SJCRH30 (cell line): ENCODE results near the gene CEP57. TPM values are rescaled to one million over a fixed set of nuclear protein-coding genes. Genes with fewer than 3 reads are reported as not detected.
"Not testable (repeated sequence)": the region's sequence is repeated elsewhere in the genome, so short reads cannot be mapped to it uniquely, and the experiment has no call there.

ENCODE experiments used
- DNase-seq, 2 experiments: peaks; one replicate each; pipeline ENCODE4 v3.0.0-alpha.2; 2015 to 2020
- H3K27ac ChIP-seq: fragments of 250-450 bp; sonication (Bioruptor Pico); 2 replicates; pipeline ENCODE4 v1.5.1; 2020; ENCODE audit warnings: mild to moderate bottlenecking, moderate library complexity
- H3K27me3 ChIP-seq: fragments of 250-450 bp; sonication (Bioruptor Pico); 2 replicates; pipeline ENCODE4 v1.5.1; 2020; ENCODE audit warnings: mild to moderate bottlenecking, moderate library complexity
- H3K36me3 ChIP-seq: fragments of 250-450 bp; sonication (Bioruptor Pico); 2 replicates; pipeline ENCODE4 v1.5.1; 2020; ENCODE audit warnings: mild to moderate bottlenecking, moderate library complexity
- H3K4me1 ChIP-seq: fragments of 250-450 bp; sonication (Bioruptor Pico); 2 replicates; pipeline ENCODE4 v1.5.1; 2020; ENCODE audit warnings: mild to moderate bottlenecking, moderate library complexity
- H3K4me3 ChIP-seq: fragments of 250-450 bp; sonication (Bioruptor Pico); 2 replicates; pipeline ENCODE4 v1.5.1; 2020; ENCODE audit warnings: mild to moderate bottlenecking, moderate library complexity
- H3K9me3 ChIP-seq: fragments of 250-450 bp; sonication (Bioruptor Pico); replicated peaks from 2 replicates; pipeline ENCODE4 v1.5.1; 2020; ENCODE audit warnings: mild to moderate bottlenecking, moderate library complexity
- total RNA-seq: library from RNA; depleted of rRNA; stranded (reverse); fragments of >200 nt; shearing (Covaris generic); gene quantifications from 2 replicates; pipeline ENCODE4 v1.2.3, GENCODE V29; 2014

The CEP57 gene
- total RNA-seq, 1 experiment from 2014 or later, result 53.4 TPM

- Histone ChIP-seq H3K27ac (peak overlapping the region; percentile 98), H3K27me3 (no peaks in the 10 kb centered on the region), H3K4me1 (0 out of 2 replicates have a peak, but pooled peaks cover 3% of the 10 kb centered on the region), H3K9me3 (no peaks in the 10 kb centered on the region), H3K4me3 (peak overlapping the region; percentile 84), H3K36me3 (peaks cover 7% of the 10 kb centered on the region)
- peak; percentile 32 to 56 for DNase-seq
Measured at GRCh38 chr11:95790933-95791708, 823 bp downstream of the CEP57 start.

DNA sequence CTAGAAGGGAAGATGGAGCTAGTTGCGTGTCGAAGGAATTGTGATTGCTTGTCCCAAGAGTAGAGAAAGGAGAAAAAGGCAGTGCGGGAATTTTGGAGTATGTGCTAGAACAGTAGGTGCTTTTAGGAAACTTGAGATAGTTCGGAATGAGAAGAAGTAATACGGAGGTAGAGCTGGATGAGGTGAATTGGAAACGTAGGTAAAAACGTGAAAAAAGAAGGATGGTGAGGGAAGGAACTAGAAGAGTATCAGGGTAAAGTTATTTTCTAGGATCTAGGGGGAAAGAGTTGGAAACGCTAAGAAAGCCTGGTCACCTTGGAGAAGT is 1.4 kb downstream of the CEP57 start:
- Histone ChIP-seq H3K4me3 (peak overlapping the region; percentile 84), H3K4me1 (0 out of 2 replicates have a peak, but pooled peaks cover 3% of the 10 kb centered on the region), H3K9me3 (no peaks in the 10 kb centered on the region), H3K36me3 (peaks cover 5% of the 10 kb centered on the region; the same call in 1 of the 2 replicates), H3K27ac (no peak overlapping the region), H3K27me3 (no peaks in the 10 kb centered on the region)
- DNase-seq, result no peak

GRCh38 chr11:95792200-95792599 is 1.9 kb downstream of the CEP57 start:
- Histone ChIP-seq H3K27me3 (no peaks in the 10 kb centered on the region), H3K9me3 (no peaks in the 10 kb centered on the region), H3K36me3 (peaks cover 5% of the 10 kb centered on the region; the same call in 1 of the 2 replicates), H3K4me3 (no peak overlapping the region), H3K4me1 (0 out of 2 replicates have a peak, but pooled peaks cover 3% of the 10 kb centered on the region), H3K27ac (no peak overlapping the region)
- DNase-seq, result no peak

DNA sequence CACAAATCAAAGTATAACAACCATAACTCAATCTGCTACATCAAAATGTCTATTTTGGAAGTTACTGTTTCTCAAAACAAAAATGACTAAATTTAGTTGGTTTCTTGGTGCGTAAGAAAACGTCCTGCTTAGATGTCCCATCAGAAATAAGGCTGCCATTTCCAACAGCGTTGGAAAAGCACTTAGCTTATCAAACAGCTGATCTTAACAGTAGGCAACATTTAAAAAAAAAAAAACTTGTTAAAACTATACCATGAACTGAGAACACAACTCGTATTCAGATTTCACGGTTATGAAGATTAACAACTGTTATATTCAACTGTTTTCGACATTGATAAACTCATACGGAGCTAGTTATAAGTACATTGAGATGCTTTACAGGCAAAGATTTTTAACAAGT is 2.4 kb downstream of the CEP57 start:
- Histone ChIP-seq H3K4me1 (0 out of 2 replicates have a peak, but pooled peaks cover 3% of the 10 kb centered on the region), H3K27me3 (no peaks in the 10 kb centered on the region), H3K4me3 (no peak overlapping the region), H3K9me3 (no peaks in the 10 kb centered on the region), H3K27ac (no peak overlapping the region), H3K36me3 (peaks cover 3% of the 10 kb centered on the region; the same call in 1 of the 2 replicates)
- DNase-seq, result no peak

GRCh38 chr11:95793116-95793515 is 2.8 kb downstream of the CEP57 start:
- Histone ChIP-seq H3K4me3 (no peak overlapping the region), H3K4me1 (0 out of 2 replicates have a peak, but pooled peaks cover 3% of the 10 kb centered on the region), H3K9me3 (no peaks in the 10 kb centered on the region), H3K36me3 (no peaks in the 10 kb centered on the region; the same call in 1 of the 2 replicates), H3K27me3 (no peaks in the 10 kb centered on the region), H3K27ac (no peak overlapping the region)
- DNase-seq, result no peak

GRCh38 chr11:95794086-95794485 is 3.8 kb downstream of the CEP57 start:
- no peak overlapping the region for H3K4me3 ChIP-seq
- no peak overlapping the region for H3K27ac ChIP-seq
- no peaks in the 10 kb centered on the region for H3K27me3 ChIP-seq
- 0 out of 2 replicates have a peak, but pooled peaks cover 3% of the 10 kb centered on the region for H3K4me1 ChIP-seq
- no peaks in the 10 kb centered on the region for H3K36me3 ChIP-seq
- no peak for DNase-seq
- H3K9me3 ChIP-seq, result no peaks in the 10 kb centered on the region

DNA sequence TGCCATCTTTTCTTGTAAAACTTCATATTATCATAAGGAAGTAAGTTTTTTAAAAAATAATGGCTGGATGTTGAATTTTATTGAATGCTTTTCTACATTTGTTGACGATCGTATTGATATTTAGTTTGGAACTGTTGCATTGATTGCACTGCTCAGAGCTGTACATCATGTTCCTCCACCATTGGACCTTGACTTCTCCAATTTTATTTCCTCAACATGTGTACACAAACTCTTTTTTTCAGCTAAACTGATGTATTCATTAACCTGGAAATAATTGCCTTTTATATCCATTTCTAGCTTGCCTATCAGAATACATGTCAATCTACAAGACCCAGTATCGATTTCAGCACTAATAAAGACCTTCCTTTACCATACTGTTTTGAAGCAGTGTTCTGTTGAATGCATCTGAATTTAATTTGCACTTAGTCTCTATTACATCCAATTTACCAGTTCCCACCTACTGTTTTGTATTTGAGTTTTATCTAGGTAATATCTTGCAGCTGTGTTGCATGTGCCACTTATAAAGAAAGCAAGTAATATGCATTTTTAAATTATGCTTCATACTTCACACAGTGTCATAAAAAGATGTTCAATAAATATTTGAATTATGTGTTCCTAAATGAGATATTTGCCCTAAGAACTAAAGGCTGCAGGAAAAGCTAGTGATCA is 5.5 kb downstream of the CEP57 start:
- Histone ChIP-seq H3K4me3 (no peak overlapping the region), H3K36me3 (no peaks in the 10 kb centered on the region; the same call in 1 of the 2 replicates), H3K9me3 (no peaks in the 10 kb centered on the region), H3K27ac (no peak overlapping the region), H3K27me3 (no peaks in the 10 kb centered on the region), H3K4me1 (0 out of 2 replicates have a peak, but pooled peaks cover 3% of the 10 kb centered on the region)
- no peak for DNase-seq

DNA sequence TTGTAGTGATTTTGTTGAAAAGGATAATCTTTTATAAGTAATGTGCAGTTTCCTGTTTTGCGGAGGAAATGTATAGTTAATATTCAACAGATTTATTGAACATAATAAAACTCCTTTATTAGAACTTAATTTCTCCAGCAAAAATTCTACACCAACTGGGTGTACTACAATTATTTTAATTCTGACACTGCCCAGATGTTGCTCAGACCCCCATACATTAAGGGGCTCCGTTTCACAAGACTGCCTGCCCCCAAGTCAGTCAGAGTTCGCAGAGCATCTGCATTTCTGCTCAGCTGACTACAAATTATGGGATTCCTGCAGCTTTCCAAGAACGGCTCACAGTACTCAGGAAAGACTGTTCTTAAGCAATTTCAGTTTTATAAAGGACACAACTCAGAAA is 6.2 kb downstream of the CEP57 start:
- no peak for DNase-seq
- Histone ChIP-seq H3K27me3 (no peaks in the 10 kb centered on the region), H3K27ac (no peak overlapping the region), H3K4me3 (no peak overlapping the region), H3K4me1 (0 out of 2 replicates have a peak, but pooled peaks cover 3% of the 10 kb centered on the region), H3K9me3 (no peaks in the 10 kb centered on the region), H3K36me3 (peaks cover 5% of the 10 kb centered on the region; the same call in 1 of the 2 replicates)

DNA sequence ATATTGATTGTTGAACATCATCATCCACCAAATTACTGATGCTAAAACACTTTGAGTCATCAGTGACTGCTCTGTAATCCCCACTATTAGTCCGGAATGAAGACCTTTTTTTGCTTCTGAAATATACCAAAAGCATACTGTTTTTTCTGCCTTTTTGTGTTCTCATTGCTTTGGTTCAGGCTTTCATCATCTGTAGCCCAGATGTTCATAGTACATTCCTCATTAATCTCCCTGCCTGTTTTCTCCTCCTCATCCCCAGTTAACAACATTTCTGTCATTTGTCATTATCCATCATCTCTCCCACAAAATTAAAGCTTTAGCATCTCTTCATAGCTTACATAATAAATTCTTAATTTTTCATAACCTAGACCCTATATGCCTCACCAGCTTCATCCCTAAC is 9.2 kb downstream of the CEP57 start:
- H3K4me1 ChIP-seq, result no peaks in the 10 kb centered on the region

GRCh38 chr11:95800438-95800837 is 10.1 kb downstream of the CEP57 start:
- Histone ChIP-seq H3K36me3 (peaks cover 20% of the 10 kb centered on the region), H3K9me3 (no peaks in the 10 kb centered on the region), H3K4me3 (no peak overlapping the region), H3K27ac (no peak overlapping the region), H3K4me1 (no peaks in the 10 kb centered on the region), H3K27me3 (no peaks in the 10 kb centered on the region)
- no peak for DNase-seq

More for the DNA sequence above, 9.2 kb downstream of the CEP57 start:
- Histone ChIP-seq H3K36me3 (peaks cover 15% of the 10 kb centered on the region; the same call in 1 of the 2 replicates), H3K27me3 (no peaks in the 10 kb centered on the region), H3K9me3 (no peaks in the 10 kb centered on the region), H3K4me3 (no peak overlapping the region), H3K27ac (no peak overlapping the region)
- no peak for DNase-seq

- Histone ChIP-seq H3K4me1 (no peaks in the 10 kb centered on the region), H3K27me3 (no peaks in the 10 kb centered on the region), H3K9me3 (no peaks in the 10 kb centered on the region), H3K36me3 (peaks cover 27% of the 10 kb centered on the region), H3K27ac (no peak overlapping the region), H3K4me3 (no peak overlapping the region)
- DNase-seq, result no peak
Measured at GRCh38 chr11:95802806-95803205, 12.5 kb downstream of the CEP57 start.

GRCh38 chr11:95803973-95804372 is 13.7 kb downstream of the CEP57 start:
- Histone ChIP-seq H3K4me1 (no peaks in the 10 kb centered on the region), H3K27me3 (no peaks in the 10 kb centered on the region), H3K36me3 (peaks cover 27% of the 10 kb centered on the region), H3K4me3 (no peak overlapping the region), H3K27ac (no peak overlapping the region), H3K9me3 (no peaks in the 10 kb centered on the region)
- DNase-seq, result no peak

GRCh38 chr11:95805869-95806268 is 15.6 kb downstream of the CEP57 start:
- H3K4me1 ChIP-seq, result no peaks in the 10 kb centered on the region
- peaks cover 26% of the 10 kb centered on the region for H3K36me3 ChIP-seq

GRCh38 chr11:95806464-95806863 is 16.2 kb downstream of the CEP57 start:
- not testable (repeated sequence) for H3K9me3 ChIP-seq, H3K27ac ChIP-seq, H3K27me3 ChIP-seq, H3K4me3 ChIP-seq, DNase-seq, H3K4me1 ChIP-seq
- H3K36me3 ChIP-seq, result peaks cover 22% of the 10 kb centered on the region

More at GRCh38 chr11:95805869-95806268, 15.6 kb downstream of the CEP57 start:
- Histone ChIP-seq H3K27me3 (no peaks in the 10 kb centered on the region), H3K4me3 (no peak overlapping the region), H3K9me3 (no peaks in the 10 kb centered on the region), H3K27ac (no peak overlapping the region)
- DNase-seq, result no peak

GRCh38 chr11:95811052-95811451 is 20.8 kb downstream of the CEP57 start:
- H3K9me3 ChIP-seq, H3K27me3 ChIP-seq, DNase-seq: not testable (repeated sequence)

More at GRCh38 chr11:95811052-95811451, 20.8 kb downstream of the CEP57 start:
- H3K27ac ChIP-seq, H3K4me1 ChIP-seq, H3K4me3 ChIP-seq, H3K36me3 ChIP-seq: not testable (repeated sequence)
